ENCODE measurements around the gene ATP10A.
"Not testable (repeated sequence)": the region's sequence is repeated elsewhere in the genome, so short reads cannot be mapped to it uniquely, and the experiment has no call there.

The ATP10A gene

DNA sequence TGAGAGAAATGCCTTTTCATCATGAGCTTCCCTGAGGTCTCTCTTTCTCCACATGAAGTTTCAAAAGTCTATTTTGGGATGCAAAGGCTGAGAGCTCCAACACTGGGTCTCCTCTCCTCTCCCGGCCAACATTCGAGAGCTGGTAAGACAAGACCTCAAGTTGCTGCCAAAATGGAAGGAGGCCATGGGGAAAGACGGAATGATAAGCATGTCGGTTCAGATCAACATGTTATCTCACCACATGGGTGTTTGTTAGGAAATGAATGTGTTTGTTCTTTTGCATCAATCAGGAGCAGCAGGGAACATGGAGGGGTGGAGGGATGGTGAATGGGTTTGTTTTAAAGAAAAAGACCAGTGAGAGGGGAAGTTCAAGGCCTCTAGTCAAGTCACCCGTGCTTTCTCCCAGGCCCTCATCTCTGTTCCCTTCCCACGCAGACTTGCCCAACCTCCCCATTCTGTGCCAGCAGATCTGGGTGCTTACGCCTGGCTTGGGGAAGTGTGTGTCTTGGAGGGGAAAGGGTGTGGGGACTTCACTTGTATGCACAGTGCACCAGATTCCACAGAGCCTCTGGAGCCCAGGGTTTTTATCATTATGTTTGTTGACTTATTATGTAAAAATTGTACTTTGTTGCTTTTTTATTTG is 23.5 kb upstream of the ATP10A start:
- TF ChIP-seq, protein P1, sequence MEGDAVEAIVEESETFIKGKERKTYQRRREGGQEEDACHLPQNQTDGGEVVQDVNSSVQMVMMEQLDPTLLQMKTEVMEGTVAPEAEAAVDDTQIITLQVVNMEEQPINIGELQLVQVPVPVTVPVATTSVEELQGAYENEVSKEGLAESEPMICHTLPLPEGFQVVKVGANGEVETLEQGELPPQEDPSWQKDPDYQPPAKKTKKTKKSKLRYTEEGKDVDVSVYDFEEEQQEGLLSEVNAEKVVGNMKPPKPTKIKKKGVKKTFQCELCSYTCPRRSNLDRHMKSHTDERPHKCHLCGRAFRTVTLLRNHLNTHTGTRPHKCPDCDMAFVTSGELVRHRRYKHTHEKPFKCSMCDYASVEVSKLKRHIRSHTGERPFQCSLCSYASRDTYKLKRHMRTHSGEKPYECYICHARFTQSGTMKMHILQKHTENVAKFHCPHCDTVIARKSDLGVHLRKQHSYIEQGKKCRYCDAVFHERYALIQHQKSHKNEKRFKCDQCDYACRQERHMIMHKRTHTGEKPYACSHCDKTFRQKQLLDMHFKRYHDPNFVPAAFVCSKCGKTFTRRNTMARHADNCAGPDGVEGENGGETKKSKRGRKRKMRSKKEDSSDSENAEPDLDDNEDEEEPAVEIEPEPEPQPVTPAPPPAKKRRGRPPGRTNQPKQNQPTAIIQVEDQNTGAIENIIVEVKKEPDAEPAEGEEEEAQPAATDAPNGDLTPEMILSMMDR (conservative IDR thresholded peaks at IDR 0.05; ENCODE audit: control insufficient read depth, insufficient read depth, low read depth, low read length), result no peak
- no peak overlapping the region for H3K4me3 ChIP-seq (ENCODE audit: control insufficient read depth, low read depth, low read length)
- DNase-seq (ENCODE audit: low read depth), result no peak

DNA sequence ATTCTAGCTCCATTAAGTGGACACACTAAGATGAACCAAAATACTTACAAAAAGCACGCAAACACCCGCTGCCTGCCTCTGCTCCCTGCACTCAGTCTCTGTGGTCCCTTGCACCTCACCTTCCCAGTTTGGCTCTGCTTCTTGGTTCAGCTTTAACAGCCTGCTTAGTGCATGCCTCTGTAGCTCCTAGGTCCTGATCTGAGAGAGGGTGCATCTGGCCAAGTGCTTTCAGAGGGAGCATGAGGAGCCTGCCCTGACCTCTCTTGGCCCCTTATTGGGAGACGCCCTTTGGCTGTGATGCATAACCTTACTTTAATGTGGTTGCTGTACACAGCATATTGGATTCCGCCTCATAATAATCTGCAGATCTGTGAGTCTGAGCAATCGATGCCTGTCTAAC is 21.2 kb upstream of the ATP10A start:
- no peak overlapping the region for H3K4me3 ChIP-seq (ENCODE audit: control insufficient read depth, low read depth, low read length)
- TF ChIP-seq, protein P1 (conservative IDR thresholded peaks at IDR 0.05; ENCODE audit: control insufficient read depth, insufficient read depth, low read depth, low read length), result no peak
- no peak for DNase-seq (ENCODE audit: low read depth)

DNA sequence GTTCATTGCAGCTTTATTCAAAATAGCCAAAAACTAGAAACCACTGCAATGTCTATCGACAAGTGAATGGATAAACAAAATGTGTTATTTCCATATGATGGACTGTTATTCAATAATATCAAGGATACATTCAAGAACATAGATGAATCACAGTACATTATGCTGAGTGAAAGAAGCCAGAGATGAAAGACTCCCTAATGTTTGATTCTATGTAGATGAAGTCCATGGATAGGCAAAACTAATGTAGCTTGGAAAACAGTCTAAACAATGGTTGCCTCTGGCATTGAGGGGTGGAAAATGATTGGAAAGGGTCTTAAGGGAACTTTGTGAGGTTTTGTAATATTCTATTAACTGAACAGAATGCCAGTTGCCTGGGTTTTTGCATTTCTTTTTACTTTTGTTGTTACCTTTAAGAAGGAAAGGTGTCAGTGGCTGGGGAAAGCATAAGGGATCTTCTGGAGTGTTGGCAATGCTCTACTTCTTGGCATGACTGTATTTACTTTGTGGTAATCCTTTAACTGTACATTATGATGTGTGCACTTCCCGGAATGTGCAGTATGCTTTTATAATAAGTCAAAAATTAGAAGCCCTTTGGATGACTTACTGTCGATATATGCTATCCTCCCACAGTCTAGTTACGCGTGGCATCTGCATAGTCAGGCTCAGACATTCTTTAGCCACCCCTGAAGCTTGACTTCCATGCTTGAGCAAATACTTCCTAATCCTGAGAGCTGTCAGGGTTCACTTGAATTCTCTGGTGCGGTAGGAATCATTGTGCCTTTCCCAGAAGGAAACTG is 20.5 kb upstream of the ATP10A start:
- no peak overlapping the region for H3K4me3 ChIP-seq (ENCODE audit: control insufficient read depth, low read depth, low read length)
- DNase-seq (ENCODE audit: low read depth), result peak; percentile 79

DNA sequence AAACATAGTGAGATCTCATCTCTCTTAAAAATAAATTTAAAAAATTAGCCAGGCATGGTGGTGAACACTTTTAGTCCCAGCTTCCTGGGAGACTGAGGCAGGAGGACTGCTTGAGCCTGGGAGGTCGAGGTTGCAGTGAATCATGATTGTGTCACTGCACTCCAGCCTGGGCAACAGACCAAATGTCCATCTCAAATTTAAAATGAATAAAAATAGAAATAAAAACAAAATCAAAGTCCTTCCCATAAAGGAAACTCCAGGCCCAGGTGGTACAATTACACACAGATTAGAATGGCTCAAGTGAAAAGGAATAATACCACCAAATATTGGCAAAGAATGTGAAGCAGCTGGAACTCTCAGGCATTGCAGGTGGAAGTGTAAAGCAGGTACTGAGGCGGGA is 19.3 kb upstream of the ATP10A start:
- H3K4me3 ChIP-seq (ENCODE audit: control insufficient read depth, low read depth, low read length), result no peak overlapping the region
- TF ChIP-seq, protein P1 (conservative IDR thresholded peaks at IDR 0.05; ENCODE audit: control insufficient read depth, insufficient read depth, low read depth, low read length), result no peak
- DNase-seq (ENCODE audit: low read depth), result peak; percentile 42

More for the DNA sequence above, 20.5 kb upstream of the ATP10A start:
- TF ChIP-seq, protein P1 (conservative IDR thresholded peaks at IDR 0.05; ENCODE audit: control insufficient read depth, insufficient read depth, low read depth, low read length), result no peak

DNA sequence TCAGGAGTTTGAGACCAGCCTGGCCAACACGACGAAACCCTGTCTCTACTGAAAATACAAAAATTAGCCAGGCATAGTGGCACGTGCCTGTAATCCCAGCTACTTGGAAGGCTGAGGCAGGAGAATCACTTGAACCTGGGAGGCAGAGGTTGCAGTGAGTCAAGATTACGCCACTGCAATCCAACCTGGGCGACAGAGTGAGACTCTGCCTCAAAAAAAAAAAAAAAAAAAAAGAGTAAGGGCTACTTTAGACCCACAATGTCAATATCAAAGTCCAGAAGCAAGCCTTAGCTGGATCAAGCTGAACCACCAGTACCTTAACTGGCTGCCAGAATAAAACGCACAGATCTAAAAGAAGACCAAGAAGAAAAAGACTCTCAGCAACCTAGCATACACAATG is 17.8 kb upstream of the ATP10A start:
- not testable (repeated sequence) for H3K4me3 ChIP-seq (ENCODE audit: control insufficient read depth, low read depth, low read length); DNase-seq (ENCODE audit: low read depth)

DNA sequence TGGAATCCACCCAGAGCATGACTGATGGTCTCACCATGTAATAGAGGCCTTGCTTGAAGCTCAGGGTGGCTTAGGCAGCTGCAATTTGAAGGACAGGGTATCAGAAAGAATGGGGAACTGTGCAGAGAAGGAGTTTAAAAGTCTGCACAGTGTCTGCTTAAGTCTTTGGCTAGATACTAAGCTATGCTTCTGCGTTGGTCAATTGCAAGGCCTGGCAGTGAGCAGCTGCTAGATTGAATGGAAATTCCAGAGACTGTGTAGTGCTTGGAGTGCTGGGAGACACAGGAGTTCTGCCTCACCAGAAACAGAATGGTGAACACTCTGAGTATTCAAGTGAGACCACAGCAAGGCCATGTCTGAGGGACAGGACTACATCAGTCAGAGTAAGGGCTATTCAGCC is 17.3 kb upstream of the ATP10A start:
- TF ChIP-seq, protein P1 (conservative IDR thresholded peaks at IDR 0.05; ENCODE audit: control insufficient read depth, insufficient read depth, low read depth, low read length), result no peak
- H3K4me3 ChIP-seq (ENCODE audit: control insufficient read depth, low read depth, low read length), result no peak overlapping the region
- DNase-seq (ENCODE audit: low read depth), result no peak

DNA sequence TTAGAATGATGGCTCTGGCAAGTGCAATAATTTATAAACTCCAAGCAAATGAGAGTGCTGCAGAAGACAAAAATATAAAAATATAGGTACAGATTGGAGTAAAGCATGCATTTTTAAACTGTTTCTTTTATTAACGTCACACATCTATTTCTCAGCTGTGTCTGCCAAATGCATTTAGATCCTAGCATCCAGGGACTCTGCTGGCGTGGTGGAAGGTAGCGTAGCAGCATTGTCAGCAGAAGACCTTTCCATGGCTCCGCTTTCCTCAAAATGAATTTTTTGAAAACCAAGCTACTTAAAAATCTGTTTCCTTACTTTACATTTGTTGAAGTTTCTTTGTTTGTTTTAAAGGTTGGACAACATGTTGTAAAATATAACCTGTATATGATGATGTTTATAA is 16.3 kb upstream of the ATP10A start:
- H3K4me3 ChIP-seq (ENCODE audit: control insufficient read depth, low read depth, low read length), result no peak overlapping the region
- DNase-seq (ENCODE audit: low read depth), result no peak
- TF ChIP-seq, protein P1 (conservative IDR thresholded peaks at IDR 0.05; ENCODE audit: control insufficient read depth, insufficient read depth, low read depth, low read length), result no peak

All from fibroblast of mammary gland (primary cell).